GM18907 (cell line): ENCODE data around the gene NTN3.

Experiments
- ATAC-seq: cut with Tn5 transposase; IDR thresholded peaks from one replicate; pipeline ENCODE4 v1.9.1; 2021; ENCODE audit warnings: mild to moderate bottlenecking, moderate library complexity; ENCODE audit not compliant: unreplicated experiment

NTN3 gene

DNA sequence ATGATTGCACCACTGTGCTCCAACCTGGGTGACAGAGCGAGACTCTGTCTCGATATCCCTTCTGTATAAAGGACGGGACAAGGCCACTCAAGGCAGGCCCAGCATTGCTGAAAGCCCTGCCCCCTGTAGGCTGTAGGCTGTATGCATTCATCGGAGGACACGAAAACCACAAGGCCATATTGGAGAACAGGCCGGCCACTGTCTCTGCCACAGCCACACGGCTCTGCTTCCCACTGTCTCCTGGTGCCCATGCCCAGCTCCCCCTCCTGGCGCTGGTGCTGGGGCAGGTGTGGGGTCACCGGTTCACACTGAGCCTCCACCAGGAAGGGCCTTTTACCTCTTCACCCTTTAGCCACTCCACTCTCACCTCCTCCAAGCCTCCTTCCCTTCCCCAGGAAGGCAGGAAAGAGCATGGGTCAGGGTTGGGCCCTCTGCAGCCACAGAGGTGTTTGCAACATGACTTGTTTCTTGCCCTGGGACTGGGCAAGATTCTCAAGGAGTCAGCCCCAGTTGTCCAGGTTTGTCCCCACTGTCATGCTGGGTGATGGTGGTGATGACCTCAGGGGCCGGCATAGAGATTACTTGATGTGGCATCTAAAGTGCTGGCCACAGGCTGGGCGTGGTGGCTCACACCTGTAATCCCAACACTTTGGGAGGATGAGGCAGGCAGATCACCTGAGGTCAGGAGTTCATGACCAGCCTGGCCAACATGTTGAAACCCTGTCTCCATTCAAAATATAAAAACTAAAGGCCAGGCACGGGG, 5.3 kb upstream of the NTN3 start:
- ATAC-seq, result no peak

DNA sequence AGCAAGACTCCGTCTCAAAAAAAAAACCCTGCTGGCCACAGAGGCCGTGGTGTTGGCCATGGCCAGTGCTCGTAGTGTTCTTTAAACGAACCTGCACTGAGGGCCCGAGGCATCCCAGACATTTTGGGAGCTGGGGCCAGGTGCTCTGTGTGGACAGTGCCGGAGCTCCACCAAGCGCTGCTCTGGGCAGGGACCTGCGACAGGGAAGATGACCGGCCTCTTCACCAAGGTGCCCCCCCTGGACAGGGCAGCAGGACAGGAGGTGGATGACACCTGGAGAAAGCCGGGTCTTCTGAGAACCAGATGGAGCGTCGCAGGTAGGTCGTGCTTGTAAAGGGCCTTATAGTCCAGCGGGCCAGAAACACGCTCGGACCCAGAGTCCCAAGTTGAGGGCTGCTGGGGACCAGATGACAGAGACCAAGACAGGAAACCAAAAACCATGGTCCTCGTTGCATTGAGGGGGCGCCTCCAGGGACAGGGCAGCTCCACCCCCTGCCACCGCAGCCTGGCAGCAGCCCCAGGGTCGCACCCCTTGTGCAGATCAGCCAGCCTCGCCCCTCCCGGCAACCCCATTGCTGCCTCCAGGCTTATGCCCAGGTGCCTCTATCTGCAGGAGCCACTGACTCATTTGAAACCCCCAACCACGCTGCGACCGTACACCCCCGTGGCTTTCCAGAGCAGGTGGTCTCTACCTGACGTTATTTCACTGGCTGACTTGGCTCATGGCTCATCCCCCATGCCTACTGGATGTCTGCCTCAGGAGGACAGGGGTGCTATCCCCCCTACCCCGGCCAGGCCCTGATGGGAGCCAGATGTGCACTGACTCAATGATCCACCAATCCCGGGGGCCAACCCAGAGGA, 4.2 kb upstream of the NTN3 start:
- ATAC-seq, result no peak

DNA sequence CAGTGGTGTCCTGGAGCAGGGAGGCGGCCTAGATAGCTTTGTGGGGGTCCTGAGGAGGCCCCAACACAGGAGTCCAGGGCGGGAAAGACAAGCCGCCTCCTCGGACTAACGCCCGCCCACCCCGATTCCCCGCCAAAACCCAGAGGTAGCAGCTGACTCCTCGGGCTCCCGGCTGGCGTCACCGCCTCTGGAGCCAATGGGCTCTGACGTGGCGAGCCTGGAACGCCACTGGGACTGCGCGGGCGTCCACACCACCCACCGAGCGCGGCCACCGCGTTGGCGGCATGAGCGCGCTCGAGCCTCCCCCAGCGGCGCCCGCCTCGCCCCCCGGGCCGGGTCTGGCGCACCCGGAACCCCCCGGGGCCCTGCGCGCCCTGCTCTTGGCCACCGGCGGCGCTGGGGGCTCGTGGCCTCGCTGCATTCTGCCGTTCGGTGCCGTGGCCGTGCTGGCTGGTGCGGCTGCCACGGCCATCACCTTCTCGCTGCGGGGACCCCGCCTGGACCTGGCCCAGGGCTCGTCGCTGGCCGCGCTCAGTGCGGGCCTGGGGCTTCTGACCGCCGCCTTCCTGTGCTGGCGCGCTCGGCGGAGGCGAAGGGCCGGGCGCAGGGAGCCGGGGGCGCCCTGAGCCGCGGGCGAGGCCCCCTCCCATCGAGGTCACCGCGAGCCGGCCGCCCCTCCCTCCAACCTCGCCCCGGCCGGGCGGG, 3.4 kb upstream of the NTN3 start:
- no peak for ATAC-seq

DNA sequence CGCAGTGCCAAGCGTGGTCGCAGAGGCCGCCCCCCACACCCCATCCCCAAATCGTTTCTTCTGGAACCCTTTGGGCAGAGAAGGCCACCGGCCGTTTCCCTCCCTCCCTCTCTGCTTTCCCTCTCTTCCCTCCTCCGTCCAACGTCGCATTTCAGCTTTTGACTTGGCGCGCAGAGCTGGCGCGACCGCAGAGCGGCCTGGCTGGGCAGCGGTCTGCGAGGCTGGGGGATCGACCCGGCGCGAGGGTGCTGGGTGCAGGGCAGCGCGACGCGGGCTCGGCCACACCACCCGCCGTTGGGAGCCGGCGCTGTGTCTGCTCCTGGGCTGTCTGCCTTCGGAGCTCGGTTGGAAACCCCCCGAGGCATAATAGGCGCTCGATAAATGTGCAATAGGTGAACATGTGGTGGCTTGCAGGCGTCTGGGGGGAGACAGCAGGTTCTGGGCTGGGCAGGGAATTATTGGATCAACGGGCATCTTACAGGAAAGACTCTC, 2.8 kb upstream of the NTN3 start:
- no peak for ATAC-seq

DNA sequence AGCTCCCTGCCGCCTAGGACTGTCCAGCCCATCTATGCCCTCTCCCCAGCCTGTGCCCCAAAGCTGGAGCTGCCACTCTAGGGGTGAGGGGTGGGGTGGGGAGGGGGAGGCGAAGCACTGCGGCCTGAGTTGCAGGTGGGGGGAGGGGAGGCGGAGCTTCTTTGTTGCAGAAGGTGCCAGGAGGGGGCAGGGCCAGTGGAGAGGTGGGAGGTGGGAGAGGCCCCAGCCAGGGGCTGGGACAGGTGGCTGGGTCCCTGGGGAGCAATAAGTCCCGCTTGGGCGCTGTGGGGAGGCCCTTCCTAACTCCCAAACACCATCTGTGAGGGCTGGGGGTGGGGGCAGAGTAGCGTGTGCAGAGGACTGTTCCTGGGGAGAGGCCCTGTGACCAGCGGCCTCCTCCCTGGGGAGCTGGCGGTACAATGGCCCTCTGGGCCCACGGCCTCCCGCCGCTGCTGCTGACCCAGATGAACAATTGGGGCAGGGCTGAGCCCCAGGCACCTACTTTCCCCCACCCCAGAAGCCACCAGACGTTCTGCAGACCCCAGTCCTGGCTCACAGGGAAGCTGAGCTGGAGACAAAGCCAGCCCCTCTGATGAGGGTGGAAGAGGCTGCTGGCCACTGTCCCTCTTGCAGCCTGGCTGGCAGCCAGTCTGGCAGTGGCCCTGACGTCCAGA, 2.2 kb upstream of the NTN3 start:
- no peak for ATAC-seq

DNA sequence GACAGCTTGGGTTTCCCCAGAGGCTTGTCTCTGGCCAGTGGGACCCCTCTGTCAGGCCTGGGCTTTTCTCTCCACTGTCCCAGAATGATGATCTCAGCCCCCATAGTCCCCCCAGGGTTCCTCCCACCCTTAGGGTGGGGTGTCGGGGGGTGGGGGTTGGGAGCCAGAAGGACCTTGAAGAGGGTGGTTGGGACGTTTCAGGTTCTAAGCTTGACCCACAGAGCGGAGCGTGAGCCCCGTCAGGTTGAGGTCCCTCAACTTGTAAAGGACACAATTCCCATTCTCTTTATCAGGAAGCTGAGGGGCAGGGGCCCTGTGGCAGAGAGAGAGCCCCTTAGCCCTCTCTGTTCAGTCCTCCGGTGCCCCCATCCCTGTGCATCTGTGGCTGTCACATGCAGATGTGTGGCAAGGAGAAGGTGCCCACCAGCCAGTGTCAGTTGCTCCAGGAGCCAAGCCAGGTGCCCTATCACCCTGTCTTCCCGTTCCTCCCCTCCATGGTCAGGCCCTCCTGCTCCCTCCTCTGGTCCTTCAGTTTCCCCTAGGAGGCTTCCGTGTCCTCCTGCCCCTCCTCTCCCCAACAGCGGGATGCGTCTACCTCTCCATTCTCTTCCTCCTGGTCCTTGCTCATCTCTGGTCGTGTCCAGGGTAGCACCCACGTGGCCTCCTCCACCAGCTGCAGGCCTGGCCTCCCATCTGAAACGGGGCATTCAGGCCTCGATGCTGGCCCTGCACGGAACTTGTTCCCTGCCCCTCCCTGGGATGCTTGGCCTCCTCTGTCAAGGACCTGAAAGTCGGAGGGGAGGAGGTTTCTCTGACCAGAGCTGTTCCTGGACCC, 1.5 kb upstream of the NTN3 start:
- ATAC-seq, result no peak

DNA sequence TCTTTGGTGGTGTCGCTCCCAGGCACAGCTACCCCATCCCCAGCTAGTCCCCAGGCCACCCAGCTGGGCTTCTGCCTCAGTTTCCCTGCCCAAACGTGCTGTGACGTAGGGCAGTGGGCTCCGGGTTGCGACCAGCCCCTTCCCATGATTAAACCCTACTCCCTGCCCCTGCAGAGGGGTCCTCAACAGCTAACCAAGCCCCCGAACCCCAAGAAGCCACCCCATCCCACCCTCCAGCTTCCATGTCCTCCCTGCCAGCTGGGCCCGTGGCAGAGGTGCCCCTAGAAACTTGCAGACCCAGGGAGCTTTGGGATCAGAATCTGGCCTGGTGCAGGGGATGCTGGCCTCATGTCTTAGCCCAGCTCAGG, 879 bp upstream of the NTN3 start:
- no peak for ATAC-seq

DNA sequence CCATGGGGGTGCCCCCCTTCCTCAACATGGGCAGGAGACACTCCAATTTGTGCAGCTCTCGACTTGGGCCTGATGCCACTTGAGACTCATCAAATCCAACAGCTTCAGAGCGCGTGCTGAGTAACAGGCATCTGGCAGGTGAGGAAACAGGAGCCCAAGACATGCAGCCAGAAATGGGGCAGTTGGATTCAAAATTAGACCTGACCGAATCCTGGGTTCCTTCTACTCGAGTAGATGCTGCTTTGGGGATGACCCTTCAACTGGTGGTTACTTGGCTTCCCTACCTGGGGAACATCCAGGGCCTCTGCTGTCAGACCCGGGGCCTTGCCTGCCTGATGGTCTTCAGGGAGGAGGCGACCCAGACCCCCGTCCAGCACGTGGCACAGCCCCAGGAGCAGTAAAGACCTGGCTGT, 488 bp upstream of the NTN3 start:
- ATAC-seq, result no peak

DNA sequence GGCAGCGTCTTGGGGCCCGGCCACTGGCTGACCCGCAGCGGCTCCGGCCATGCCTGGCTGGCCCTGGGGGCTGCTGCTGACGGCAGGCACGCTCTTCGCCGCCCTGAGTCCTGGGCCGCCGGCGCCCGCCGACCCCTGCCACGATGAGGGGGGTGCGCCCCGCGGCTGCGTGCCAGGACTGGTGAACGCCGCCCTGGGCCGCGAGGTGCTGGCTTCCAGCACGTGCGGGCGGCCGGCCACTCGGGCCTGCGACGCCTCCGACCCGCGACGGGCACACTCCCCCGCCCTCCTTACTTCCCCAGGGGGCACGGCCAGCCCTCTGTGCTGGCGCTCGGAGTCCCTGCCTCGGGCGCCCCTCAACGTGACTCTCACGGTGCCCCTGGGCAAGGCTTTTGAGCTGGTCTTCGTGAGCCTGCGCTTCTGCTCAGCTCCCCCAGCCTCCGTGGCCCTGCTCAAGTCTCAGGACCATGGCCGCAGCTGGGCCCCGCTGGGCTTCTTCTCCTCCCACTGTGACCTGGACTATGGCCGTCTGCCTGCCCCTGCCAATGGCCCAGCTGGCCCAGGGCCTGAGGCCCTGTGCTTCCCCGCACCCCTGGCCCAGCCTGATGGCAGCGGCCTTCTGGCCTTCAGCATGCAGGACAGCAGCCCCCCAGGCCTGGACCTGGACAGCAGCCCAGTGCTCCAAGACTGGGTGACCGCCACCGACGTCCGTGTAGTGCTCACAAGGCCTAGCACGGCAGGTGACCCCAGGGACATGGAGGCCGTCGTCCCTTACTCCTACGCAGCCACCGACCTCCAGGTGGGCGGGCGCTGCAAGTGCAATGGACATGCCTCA, 773 bp downstream of the NTN3 start:
- no peak for ATAC-seq

DNA sequence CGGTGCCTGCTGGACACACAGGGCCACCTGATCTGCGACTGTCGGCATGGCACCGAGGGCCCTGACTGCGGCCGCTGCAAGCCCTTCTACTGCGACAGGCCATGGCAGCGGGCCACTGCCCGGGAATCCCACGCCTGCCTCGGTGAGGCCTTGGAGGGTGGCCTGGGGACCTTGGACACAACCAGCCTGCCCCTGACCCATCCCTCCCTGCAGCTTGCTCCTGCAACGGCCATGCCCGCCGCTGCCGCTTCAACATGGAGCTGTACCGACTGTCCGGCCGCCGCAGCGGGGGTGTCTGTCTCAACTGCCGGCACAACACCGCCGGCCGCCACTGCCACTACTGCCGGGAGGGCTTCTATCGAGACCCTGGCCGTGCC, 1.4 kb downstream of the NTN3 start:
- no peak for ATAC-seq

DNA sequence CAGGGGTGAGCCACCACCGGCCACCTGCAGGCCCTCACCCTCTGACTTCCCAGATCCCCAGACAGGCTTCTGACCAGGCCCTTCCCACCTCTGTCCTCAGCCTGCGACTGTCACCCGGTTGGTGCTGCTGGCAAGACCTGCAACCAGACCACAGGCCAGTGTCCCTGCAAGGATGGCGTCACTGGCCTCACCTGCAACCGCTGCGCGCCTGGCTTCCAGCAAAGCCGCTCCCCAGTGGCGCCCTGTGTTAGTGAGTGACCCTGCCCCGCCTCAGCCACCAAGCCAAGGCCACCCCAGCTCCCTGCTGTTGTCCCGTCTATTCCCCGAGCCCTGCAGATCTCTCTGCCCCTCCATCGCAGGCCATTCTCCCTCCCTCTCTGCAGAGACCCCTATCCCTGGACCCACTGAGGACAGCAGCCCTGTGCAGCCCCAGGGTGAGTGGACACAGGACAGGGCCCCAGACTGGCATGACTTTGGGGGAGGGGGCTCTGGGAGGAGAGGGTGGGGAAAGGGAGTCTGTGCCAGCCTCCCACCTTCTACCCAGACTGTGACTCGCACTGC, 1.9 kb downstream of the NTN3 start:
- no peak for ATAC-seq

DNA sequence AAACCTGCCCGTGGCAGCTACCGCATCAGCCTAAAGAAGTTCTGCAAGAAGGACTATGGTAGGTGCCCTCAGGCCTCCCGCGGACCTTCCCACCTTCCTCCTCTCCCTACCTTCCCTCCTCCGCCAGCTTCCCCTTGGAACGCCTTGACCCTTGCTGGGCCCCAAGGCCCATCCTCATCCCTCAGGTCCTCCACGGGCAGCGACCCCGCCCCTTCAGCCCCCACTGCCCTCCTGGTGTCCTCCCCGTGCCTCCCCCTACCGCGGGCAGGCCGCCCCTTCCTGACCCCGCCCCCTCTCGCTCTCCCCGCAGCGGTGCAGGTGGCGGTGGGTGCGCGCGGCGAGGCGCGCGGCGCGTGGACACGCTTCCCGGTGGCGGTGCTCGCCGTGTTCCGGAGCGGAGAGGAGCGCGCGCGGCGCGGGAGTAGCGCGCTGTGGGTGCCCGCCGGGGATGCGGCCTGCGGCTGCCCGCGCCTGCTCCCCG, 2.4 kb downstream of the NTN3 start:
- no peak for ATAC-seq

DNA sequence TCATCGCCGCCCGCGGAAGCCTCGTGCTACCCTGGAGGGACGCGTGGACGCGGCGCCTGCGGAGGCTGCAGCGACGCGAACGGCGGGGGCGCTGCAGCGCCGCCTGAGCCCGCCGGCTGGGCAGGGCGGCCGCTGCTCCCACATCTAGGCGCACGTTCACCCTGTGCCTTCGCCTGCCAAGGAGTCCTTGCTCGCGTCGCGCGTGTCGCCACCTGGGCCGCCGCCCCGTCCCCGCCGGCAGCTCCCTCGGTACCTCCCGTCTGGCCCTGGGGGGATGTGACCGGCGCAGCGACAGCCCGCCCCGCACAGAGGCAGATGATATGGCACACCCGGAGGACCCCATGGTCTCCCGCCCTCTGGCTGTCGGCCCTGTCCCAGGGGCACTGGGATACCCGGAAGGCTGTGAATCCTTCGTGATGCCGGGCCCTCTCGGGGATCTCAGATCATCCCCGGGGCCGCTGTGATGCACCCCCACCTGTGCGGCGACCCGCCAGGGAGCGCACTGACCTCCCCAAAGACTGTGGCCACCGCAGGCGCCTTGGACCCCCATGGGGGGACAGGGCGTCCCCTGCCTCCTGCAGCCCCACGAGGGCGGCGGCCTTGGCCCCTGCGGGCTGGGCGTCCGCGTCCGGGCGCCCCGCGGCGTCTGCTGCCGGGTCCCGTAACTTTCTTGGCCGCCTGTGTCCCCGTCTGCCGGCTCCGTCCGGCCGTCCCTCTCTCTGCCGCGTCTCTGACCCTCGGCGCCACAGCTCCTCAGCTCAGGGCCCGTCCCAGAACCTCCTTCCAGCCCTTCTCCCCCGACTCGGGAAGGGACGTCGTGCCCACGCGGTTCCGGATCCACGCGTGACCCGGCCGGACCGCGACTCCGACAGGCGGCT, 3.1 kb downstream of the NTN3 start:
- ATAC-seq, result peak; percentile 27

DNA sequence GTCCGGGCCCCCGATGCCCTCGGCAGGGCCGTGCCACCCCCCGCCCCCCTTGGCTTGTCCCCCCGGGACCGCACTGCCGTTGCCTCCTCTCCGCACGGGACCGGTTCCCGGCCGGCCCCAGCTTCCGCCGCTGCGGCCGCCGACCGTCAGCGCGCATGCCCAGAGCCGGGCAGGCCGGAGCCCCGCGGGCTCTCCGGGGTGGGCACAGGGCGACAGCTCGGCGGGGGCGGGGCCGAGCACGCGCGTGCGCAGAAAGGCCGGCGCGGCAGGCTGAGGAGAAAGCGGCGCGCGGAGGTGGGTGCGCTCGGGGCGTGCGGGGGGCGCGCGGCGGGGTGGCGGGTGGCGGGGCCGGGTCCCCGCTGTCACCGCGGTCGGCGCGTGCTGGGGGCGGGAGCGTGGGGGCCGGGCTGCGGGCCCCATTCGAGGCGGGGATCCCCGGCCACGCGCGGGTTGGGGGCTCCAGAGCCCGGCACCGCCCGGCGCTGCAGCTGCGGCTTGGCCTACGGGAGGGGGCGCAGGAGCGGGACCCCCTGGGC, 3.8 kb downstream of the NTN3 start, which contains the start of gene TBC1D24:
TBC1D24 (plus strand) TSS at position 251 of the 536 bp plus-strand sequence. CDS start 21,022 bp downstream, outside the sequence.
- peak; percentile 55 for ATAC-seq

DNA sequence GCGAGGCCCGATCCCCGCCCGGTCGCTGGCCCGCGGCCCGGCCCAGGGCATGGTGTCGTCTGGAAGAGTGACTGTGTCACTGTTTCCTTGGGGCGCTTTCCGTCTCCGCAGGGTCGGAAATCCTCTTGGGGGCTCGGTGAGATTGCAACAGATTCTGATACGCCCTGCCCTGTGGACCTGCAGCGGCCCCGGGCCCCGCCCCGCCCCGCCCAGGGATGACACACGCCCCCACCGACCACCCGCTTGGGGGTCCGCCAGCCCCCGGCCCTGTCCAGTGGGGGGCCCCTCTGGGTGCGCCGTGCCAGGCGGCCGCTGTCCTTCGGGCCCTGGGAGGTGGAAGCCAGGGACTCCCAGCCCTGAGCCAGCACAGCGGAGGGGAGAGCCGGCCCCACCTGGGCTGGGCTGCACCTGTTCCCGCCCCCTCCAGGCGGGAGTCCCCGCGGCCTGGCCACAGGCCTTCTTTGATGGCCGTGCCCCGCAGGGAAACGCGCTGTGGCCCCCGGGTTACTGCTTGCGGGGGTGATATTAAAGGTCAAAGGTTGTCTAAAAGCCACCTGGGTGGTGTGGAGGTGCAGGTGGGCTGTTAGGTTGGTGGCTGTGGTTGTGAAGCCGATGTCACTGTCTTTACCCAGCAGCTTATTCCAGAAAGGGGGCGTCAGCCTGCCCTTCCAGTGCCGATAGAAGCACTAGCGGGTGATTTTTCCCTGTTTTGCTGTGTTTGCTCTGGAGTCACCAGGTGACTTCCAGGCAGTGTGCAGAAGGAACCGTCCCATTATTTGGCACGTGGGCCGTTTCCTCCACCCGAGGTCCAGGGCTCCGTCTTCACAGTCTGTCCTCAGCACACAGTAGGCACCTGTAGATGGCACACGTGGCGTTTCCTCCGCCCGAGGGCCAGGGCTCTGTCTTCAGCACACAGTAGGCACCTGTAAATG, 4.6 kb downstream of the NTN3 start:
- ATAC-seq, result no peak

DNA sequence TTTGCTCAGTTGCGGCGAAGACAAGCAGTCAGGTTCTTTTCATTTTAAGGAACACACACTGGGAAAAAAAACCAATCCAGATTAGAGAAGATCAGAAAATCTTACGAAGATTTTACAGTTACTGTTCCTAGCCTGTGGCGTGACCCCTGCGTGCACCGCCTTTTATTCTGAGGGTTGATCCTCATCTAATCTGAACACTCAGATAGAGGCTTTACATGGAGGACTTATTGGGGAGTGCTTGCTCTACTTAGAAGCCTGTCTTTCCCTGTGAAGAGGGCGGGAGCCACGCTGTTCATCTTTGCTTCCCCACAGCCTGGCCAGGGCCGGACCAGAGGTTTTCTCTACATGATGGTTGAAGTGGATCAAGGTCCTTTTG, 5.2 kb downstream of the NTN3 start:
- ATAC-seq, result no peak
